Measurements from ENCODE around the gene HDAC4. TPM values are rescaled to one million over a fixed set of nuclear protein-coding genes. Genes with fewer than 3 reads are reported as not detected.

Gene HDAC4
- total RNA-seq, 4 donors from 2014 or later = 30.2 to 103 (median 51.7) TPM

DNA sequence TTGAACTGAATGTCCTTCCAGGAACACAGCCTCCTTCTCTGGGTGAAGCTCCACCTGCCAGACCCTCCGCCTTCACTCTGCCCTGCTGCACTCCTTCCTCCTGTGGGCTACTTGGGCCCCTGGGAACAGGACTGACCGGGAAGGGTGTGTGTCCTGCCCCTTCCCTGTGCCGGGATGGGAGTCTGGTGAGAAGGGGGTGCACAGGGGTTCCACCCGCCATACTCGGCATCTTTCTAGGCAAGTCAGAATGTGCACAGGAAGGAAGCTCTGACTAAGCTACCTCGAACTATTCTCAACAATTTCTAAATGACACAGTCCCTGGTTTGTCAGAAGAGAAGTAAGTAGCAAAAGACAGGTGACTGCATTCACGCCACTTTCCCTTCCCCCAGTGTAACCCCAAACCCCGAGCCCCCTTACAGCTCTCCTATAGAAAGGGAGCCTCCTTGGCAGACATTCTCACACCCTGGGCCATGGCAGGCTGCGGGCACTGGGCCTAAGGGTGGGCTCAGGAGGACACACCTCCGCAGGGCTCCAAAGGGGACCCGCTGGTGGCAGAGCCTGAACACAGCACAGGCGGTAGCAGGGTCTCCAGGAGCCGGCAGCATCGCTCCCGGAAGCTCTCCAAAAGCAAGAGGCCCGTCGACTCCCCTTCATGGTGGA lies 184.1 kb downstream of the HDAC4 start:
- no peak for TF ChIP-seq CTCF (IDR thresholded peaks at IDR 0.05)
- no peak for ATAC-seq (ENCODE audit: low FRiP score)
- no peak for DNase-seq (ENCODE audit: low spot score)

- no peak for DNase-seq (ENCODE audit: low spot score)
- TF ChIP-seq CTCF (IDR thresholded peaks at IDR 0.05) = no peak
Measured at GRCh38 chr2:239215988-239216613, 184.7 kb downstream of the HDAC4 start.

DNA sequence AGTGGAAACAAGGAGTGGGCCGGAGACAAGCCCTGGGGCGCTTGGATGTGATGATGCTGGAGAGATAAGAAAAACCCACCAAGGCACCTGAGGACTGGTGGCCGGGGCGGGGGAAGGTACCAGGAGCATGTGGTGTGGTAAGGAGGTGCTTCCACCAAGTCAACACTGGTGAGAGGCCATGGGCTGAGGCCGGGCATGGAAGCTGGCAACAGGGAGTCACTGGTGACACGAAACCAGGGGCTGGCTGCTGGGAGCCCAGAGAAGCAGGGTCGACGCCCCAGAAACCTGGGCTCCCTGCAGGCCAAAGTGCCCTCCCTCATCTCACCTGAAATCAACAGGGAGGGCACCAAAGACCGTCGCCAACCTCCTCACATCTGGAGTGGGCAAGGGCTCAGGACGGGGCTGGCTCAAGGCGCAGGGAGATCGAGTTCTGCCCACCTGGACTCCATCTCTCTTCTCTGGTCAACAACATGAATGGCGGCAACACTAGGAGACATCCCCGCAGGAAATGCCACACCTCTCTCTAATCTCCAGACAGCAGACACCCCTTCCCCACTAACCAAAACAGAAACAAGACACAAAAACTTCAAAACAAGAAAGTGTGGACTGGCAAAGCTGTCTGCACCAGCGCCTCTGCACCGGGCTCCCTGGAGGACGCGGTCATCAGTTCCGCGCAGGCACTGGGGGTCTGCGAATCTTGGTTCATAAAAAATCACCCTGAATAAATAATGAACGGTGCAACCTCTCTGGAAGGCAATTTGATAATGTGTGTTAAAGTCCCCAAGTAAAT lies 185.5 kb downstream of the HDAC4 start:
- no peak for TF ChIP-seq CTCF (IDR thresholded peaks at IDR 0.05)
- ATAC-seq (ENCODE audit: low FRiP score) = no peak
- no peak for DNase-seq (ENCODE audit: low spot score)

More at GRCh38 chr2:239215988-239216613, 184.7 kb downstream of the HDAC4 start:
- no peak for ATAC-seq (ENCODE audit: low FRiP score)

DNA sequence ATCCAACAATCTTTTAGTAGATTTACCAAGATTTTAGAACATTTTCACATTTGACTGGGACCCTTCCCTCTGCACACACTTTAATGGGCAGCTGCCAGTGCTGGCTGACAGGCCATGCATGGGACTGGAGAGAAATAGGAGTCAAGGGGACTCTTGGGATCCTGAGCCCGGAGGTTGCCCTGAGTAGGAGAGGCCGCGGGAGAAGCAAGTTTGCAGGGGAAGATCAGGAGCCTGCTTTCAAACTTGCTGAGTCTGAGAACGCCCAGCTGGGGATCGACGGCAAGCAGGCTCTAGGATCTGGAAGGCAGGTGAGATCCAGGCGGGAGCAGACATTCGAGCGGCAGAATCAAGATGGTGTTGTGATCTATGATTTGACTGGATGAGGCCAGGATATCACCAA lies 186.1 kb downstream of the HDAC4 start:
- no peak for ATAC-seq (ENCODE audit: low FRiP score)

DNA sequence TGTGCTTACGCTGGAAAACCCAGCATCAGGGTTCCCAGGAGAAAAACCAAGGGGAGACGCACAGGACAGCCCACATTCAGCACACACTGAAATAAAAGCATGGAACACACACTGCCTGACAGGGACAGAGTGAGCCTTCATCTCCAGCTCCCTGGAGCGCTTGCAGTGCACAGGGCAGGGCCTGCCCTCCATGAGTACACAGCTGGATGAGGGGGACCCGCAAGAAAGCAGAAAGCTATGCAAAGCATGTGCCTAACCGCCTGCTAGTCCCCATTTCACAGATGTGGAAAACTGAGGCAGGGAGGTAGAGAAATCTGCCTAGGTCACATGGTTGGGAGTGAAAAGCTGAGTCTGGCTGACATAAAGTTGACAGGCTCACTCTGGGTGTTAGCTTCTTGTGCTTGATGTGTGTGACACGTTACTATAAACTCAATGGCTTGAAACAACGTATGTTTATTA lies 187.1 kb downstream of the HDAC4 start:
- no peak for TF ChIP-seq CTCF (IDR thresholded peaks at IDR 0.05)
- DNase-seq (ENCODE audit: low spot score) (no peak), ATAC-seq (ENCODE audit: low FRiP score) (no peak)

More for the DNA sequence above, 186.1 kb downstream of the HDAC4 start:
- no peak for DNase-seq (ENCODE audit: low spot score)
- TF ChIP-seq CTCF (IDR thresholded peaks at IDR 0.05) = no peak

GRCh38 chr2:239212929-239213642 lies 187.7 kb downstream of the HDAC4 start:
- ATAC-seq (ENCODE audit: low FRiP score) = no peak
- TF ChIP-seq CTCF (IDR thresholded peaks at IDR 0.05) = no peak
- no peak for DNase-seq (ENCODE audit: low spot score)
